NOMO-1 (cell line): ENCODE data around the gene MRPS23.

Source experiments
- DNase-seq, 2 experiments: peaks; one replicate each; lab custom pipeline; 2025; ENCODE audit not compliant: unreplicated experiment in 2 of 2; lab: John Stamatoyannopoulos, UW

Gene MRPS23

DNA sequence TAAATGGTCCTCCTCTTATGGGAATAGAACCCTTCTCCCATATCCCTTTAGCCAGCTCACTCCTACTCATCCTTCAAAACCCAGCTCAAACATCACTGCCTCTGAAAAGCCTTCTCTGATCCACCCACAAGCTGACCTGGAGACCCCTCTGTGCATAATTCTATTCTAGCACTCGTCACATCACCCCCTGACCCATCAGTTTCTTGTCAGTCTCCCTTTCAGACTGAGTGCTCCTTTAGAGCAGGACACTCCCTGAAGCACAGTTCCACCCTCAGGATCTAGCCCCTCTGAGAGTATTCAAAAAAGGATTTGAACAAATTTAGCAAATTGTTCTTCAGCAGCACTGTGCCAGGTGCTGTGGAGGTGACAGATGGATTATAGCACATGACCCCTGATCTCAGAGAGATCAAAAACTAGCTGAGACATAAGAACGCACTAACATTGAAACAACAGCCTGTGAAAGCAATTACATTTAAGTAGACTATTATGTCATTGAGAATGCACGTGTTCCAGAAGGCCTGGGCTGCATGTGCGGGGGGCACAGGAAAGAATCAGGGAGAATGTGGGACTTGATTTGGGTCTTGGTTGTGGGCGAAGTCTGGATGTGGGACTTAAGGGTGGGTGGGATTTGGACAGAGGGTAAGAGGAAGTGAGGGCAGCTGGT lies 43.5 kb downstream of the MRPS23 start:
- no peak for DNase-seq

DNA sequence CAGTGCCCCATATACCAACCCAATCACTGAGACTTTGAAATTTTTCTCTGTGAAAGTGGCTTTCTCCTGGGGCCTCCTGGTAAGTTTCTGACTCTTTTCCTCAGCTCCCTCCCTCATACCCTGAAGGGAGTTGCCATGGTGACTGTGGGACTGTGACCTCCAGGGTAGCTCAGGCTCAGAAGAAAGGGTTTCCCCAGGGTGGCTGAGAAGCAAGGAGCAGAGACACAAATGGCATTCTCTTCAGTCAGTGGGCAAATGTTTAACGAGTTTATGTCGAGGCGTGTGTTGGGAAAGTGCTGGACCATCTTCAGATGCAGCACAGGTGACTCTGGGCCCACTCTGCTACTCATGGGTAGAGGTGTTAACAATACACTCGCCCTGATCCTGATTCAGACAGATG lies 46.8 kb downstream of the MRPS23 start:
- DNase-seq, result no peak

- DNase-seq, result no peak
Observed at GRCh38 chr17:57801044-57801711, 48.7 kb downstream of the MRPS23 start.

DNA sequence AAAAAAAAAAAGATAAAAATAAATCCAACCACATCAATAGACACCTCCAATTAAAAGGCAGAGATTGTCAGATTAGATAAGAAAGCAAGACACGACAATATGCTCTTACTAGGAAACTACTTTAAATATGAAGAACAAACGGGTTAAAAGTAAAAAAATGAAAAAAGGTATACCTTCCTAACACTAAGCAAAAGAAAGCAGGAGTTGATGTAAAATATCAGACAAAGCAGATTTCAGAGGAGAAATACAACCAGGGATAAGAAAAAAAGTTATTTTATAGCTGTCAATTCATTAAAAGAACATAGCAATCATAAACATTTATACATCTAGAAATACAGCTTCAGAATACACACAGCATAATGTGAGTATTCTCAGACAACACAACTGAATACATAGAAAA lies 55.0 kb downstream of the MRPS23 start:
- no peak for DNase-seq

GRCh38 chr17:57788725-57789124 lies 61.1 kb downstream of the MRPS23 start:
- DNase-seq, result no peak

GRCh38 chr17:57785022-57785421 lies 64.8 kb downstream of the MRPS23 start:
- DNase-seq, result no peak
